ENCODE data around the gene NINJ2.

DNA sequence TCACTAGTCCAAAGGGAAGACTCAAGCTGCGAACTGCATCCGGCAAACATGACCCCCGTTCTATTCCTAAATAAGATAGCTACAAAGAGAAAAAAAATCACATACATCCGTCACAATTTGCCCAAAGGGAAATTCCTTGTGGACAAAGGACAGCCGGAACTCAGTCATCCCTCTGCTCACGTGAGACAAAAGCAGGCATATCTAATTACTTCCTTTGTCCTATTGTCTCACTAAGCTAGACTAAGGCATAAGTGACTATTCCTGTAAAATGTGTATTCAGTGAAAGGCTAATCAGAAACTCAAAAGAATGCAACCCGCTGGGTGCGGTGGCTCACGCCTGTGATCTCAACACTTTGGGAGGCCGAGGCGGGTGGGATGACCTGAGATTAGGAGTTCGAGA lies 27.2 kb upstream of the NINJ2 start:
- TF ChIP-seq POLR2A (IDR thresholded peaks at IDR 0.05) = no peak
- TF ChIP-seq, protein P1, sequence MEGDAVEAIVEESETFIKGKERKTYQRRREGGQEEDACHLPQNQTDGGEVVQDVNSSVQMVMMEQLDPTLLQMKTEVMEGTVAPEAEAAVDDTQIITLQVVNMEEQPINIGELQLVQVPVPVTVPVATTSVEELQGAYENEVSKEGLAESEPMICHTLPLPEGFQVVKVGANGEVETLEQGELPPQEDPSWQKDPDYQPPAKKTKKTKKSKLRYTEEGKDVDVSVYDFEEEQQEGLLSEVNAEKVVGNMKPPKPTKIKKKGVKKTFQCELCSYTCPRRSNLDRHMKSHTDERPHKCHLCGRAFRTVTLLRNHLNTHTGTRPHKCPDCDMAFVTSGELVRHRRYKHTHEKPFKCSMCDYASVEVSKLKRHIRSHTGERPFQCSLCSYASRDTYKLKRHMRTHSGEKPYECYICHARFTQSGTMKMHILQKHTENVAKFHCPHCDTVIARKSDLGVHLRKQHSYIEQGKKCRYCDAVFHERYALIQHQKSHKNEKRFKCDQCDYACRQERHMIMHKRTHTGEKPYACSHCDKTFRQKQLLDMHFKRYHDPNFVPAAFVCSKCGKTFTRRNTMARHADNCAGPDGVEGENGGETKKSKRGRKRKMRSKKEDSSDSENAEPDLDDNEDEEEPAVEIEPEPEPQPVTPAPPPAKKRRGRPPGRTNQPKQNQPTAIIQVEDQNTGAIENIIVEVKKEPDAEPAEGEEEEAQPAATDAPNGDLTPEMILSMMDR (IDR thresholded peaks at IDR 0.05) = no peak
